ENCODE data around the gene ZC3H13.

ZC3H13 gene

DNA sequence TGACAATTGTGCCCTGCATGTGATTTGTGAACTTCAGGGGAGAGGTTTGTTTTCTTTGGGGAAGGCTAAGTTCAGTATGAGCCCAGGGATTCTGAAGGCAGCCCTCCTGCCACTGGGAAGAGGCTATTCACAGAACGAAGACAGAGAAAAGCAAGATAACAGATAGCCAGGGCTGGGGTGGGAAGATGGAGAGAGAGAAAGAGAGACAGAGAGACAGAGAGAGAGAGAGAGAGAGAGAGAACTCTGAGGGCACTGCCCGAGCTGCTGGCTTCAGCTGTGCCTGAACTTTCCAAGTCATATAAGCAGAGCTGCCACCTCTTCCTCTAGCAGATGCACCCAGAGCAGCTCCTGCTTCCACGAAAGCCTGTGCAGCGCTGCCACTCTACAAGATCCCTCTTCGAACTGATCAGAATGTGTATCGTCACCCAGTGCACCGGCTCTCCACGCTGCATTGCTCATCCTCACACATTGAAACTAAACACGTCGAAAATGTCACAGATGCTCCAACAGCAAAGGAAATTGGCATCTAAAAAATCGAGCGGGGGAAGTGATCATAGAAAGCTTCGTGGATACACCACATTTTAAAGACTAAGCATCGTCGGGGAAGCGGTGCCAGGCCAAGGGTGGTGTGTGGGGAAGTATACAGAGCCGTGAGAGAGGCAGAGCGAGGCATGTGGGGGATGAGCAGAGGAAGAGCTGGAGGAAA, 119.2 kb downstream of the ZC3H13 start:
- DNase-seq = no peak

GRCh38 chr13:45932676-45933075, 119.9 kb downstream of the ZC3H13 start:
- DNase-seq = no peak

- no peak for DNase-seq
Observed at GRCh38 chr13:45932172-45932571, 120.4 kb downstream of the ZC3H13 start.

- no peak for DNase-seq
Observed at GRCh38 chr13:45931211-45931610, 121.3 kb downstream of the ZC3H13 start.

DNA sequence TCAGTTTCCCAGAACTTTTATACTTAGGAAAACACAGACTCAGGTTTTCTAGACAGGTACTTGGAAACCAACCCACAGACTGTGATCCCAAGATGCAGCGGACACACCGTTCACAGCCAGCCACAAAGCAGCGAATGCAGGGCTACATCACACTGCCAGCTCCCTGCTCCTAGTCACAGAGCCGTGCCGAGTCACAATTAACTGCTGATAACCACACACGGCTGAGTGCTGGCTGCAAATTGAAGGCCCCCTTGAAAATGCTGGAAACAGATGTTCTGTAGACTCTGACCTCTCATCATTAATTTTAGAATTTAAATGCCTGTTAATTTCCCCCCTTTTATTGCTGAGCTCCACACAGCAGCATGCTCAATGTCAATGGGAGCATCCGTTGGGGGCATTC, 122.4 kb downstream of the ZC3H13 start:
- DNase-seq = no peak

DNA sequence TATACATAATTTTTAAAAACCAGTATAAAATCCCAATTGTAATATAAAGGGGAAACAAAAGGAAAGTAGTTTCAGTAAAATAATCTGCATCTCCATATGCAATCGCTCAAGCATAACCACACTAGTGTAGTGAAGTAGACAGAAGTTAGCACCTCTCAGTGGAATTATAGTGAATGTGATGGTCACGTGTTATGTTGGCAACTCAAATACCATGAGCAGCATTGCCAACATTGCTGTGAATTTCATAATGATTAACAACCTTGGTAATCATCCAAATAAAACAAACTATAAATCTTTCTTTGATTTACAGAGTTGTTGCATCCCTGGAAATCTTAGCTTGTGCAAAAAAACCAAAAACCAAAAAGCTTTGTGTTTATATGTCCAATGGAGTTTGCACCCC, 123.7 kb downstream of the ZC3H13 start:
- no peak for DNase-seq

GRCh38 chr13:45928176-45928575, 124.4 kb downstream of the ZC3H13 start:
- no peak for DNase-seq

GRCh38 chr13:45926741-45927140, 125.8 kb downstream of the ZC3H13 start:
- no peak for DNase-seq

GRCh38 chr13:45925151-45925550, 127.4 kb downstream of the ZC3H13 start:
- no peak for DNase-seq

DNA sequence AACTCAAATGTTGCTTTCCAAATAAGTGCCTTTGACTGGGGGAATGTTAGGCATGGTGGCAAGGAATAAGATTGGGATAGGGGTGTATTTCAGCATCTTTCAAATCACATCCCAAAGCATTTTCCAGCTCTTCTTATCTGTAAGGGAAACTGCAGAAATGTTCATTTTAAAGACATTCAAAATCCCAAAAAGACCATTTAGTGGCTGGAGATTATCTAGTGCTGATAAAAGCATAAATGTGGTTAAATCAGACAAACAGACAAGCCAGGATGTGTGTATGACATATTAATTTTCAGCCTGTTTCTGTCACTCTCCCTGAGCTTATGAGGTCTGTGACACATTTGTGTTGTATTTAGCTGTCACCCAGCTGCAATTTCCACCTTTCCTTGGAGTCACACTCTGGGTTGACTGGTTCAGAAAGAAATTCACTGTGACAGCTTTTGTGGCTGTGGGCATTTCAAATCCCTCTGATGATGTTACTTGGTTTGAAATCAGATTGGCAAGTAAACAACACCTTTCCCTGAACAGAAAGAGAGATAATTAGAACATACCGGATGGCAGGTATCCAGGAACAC, 131.3 kb downstream of the ZC3H13 start:
- DNase-seq = no peak

- DNase-seq = no peak
Observed at GRCh38 chr13:45918597-45918996, 133.9 kb downstream of the ZC3H13 start.

DNA sequence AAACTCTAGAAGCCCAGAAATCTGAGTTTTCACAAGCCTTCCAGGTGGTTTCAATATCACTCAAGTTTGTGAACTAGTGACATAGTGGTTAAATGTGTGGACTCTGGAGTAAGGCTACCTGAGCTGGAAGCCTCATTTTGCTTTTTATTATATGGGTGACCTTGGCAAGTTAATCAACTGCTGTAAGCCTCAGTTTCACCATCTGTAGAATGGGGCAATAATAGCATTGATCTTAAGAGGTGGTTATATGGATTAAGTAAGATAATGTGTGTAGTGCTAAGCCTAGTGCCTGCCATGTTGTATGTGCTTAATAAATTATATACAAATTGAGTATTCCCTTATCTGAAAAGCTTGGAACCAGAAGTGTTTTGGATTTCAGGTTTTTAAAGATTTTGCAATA, 135.5 kb downstream of the ZC3H13 start:
- no peak for DNase-seq

- DNase-seq = no peak
Observed at GRCh38 chr13:45915686-45916439, 136.7 kb downstream of the ZC3H13 start.

GRCh38 chr13:45909673-45910072, 142.9 kb downstream of the ZC3H13 start:
- no peak for DNase-seq

DNA sequence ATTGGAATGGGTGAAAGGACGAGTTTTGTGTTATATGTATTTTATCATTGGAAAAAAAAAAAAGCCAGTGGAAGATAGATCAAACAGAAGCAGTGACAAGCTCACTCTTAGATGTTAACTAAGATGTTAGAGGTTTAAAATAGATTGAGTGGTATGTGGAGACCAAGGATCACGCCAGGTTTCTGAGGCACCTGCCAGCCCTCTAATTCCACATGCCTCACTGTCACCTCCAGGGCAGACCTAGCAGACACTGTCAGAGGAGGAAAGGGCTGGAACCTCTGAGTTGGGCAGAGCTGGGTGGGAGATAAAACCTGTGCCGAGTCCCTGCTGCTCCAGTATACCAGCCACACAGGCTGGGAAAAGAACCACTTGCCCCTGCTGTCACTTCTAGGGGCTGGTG, 143.5 kb downstream of the ZC3H13 start:
- no peak for DNase-seq

- DNase-seq = no peak
Observed at GRCh38 chr13:45907503-45907902, 145.0 kb downstream of the ZC3H13 start.

Measured in activated CD4-positive, alpha-beta T cell treated with anti-CD3 and anti-CD28 coated beads, Interleukin-2, amount 50 U/mL, for 4 hours (primary cell).